ENCODE measurements around the gene ARVCF. TPM values are rescaled to one million over a fixed set of nuclear protein-coding genes. Genes with fewer than 3 reads are reported as not detected.
"Not testable (repeated sequence)": the region's sequence is repeated elsewhere in the genome, so short reads cannot be mapped to it uniquely, and the experiment has no call there.

ARVCF gene
- total RNA-seq, 1 experiment from 2014 or later, result 3.8 TPM

DNA sequence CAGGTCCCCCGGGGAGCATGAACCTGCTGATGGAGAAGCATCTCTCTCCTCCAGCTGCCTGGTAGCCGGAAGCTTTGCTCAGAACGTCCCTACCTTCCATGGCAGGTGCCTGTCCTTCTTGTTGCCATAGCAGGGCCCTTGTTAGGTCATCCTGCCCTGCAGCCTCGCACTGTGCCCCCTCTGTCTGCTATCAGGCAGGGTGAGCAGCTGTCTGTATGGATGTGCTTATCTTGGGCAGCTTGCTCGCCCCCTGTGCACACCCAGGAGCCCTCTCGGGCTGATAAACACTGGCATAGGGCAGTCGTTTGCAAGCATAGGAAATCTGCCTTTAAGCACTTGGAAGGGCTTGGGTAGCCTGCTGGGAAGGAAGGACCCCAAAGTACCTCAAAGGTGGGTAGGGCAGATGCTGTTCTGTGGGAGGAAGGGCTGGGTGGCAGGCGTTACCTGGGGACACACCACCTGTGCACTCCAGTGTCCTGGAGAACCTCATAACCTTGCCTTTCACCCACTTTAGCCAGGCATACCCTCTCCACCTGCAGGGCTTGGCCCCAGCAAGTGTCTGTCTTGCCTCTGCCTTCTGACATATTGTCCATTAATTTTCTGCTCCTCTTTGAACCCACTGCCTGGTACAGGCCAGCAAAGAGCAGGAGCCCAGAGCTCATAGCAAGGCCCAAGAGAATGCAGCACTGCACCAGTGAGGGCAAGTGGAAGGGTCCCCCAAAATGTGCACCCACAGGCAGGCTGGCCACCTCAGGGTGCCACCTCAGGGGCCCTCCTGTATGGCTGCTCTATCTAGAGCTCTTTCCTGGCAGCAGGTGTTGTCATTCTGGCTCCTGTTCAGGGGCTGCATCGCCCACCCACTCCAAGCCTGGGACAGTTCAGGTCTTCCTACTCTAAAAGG lies 83.0 kb downstream of the ARVCF start:
- Histone ChIP-seq H3K4me3 (no peak overlapping the region), H3K9me3 (peaks cover 2% of the 10 kb centered on the region; the same call in 1 of the 2 replicates), H3K27me3 (no peaks in the 10 kb centered on the region), H3K36me3 (peaks cover 3% of the 10 kb centered on the region; the same call in 1 of the 2 replicates)
- DNase-seq, result no peak

DNA sequence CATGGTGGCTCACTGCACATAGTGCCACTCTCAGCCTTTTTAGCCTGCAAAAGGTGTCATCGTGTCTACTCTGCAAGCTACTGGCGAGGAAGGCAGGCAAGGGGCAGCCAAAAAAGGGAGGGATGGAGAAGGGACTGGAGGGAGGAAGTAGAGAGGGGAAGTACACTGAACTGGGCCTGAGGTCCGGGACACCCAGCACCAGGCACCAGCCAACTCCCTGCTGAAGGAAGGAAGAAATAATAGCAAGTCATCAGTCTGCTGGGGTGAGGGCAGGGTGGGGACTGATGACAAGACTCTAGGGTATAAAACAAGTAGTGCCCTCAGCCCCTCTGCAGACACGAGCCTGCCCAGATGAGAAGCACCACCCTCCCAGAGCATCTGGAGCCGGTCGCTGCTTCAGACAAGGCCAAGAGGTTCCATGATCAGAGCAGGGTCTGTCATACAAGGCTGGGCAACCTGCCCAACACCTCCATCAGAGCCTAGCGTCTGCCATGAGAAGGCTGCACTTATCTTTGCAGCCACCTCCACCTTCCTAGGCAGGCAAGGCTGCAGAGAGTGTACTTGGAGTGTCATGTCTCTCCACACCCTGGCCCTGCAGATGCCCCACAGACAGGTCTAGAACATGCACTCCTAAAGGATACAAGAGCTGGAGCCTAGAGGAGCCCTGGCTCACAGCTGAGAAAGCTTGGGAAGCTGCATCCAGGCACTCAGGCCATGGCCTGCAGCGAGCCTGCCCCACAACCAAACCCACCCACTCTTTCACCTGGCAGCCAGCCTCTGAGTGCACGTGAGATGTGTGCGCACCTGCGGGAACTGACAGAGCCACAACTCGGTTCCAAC lies 84.0 kb downstream of the ARVCF start:
- DNase-seq, result no peak
- Histone ChIP-seq H3K27me3 (no peaks in the 10 kb centered on the region), H3K36me3 (peaks cover 3% of the 10 kb centered on the region; the same call in 1 of the 2 replicates), H3K9me3 (peaks cover 2% of the 10 kb centered on the region; the same call in 1 of the 2 replicates), H3K4me3 (no peak overlapping the region)

DNA sequence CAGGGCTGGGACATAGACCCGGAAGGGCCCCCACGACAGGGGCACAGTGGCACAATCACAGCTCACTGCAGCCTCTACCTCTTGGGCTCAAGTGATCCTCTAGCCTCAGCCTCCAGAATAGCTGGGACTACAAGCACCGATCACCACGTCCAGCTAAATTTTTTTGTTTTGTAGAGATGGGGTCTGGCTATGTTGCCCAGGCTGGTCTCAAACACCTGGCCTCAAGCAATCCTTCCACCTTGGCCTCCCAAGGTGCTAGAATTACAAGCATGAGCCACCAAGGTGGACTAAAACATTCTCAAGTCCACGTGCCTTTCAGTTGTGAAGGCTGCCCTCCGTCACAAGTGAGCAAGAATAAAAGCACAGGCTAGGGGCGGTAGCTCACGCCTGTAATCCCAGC lies 85.1 kb downstream of the ARVCF start:
- no peaks in the 10 kb centered on the region for H3K27me3 ChIP-seq
- H3K4me3 ChIP-seq, result no peak overlapping the region
- no peak for DNase-seq
- H3K36me3 ChIP-seq, result peaks cover 3% of the 10 kb centered on the region; the same call in 1 of the 2 replicates
- H3K9me3 ChIP-seq, result peaks cover 2% of the 10 kb centered on the region; the same call in 1 of the 2 replicates

DNA sequence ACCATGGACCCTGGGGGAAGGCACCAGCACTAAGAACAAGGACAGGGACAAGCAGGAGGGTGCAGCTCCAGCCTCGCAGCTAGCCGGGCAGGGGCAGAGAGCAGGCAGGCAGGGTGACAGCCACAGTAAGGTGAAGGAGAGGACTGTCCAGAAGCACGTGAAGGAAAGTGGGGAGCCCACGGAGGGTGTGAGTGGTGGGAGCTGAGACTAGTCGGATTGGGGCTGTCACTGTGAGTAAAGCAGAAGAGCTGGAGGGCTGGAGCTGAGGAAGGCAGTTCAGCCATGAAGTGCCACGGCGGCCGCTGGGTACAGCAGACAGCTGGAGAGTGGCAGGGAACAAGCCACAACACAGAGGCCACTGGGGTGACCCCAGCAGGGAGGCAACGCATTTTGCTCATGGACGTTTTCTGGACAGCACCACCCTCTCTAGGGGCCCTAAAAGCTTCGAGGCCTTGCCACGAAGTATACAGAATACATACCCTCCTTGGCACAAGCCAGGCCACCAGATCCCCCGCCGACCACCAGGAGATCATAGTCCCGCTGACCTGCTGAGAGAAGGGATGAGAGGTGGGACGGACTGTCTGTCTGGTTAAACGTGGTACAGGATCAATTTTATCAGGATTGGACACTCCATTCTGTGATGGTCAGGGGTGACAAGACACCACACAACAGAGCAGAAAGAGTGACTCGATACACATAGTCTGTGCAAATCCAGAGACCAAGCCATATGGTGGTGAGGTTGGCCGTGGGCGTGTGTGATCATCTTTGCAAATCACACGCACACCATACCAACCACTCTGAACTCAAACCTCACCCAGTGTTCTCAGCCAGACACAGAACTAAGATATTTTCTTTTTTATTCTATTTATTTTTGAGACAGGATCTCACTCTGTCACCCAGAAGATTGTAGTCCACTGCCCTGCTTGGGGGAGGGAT lies 85.8 kb downstream of the ARVCF start:
- Histone ChIP-seq H3K9me3 (peaks cover 2% of the 10 kb centered on the region; the same call in 1 of the 2 replicates), H3K27me3 (no peaks in the 10 kb centered on the region), H3K4me3 (no peak overlapping the region), H3K36me3 (peaks cover 3% of the 10 kb centered on the region; the same call in 1 of the 2 replicates)
- DNase-seq, result no peak

DNA sequence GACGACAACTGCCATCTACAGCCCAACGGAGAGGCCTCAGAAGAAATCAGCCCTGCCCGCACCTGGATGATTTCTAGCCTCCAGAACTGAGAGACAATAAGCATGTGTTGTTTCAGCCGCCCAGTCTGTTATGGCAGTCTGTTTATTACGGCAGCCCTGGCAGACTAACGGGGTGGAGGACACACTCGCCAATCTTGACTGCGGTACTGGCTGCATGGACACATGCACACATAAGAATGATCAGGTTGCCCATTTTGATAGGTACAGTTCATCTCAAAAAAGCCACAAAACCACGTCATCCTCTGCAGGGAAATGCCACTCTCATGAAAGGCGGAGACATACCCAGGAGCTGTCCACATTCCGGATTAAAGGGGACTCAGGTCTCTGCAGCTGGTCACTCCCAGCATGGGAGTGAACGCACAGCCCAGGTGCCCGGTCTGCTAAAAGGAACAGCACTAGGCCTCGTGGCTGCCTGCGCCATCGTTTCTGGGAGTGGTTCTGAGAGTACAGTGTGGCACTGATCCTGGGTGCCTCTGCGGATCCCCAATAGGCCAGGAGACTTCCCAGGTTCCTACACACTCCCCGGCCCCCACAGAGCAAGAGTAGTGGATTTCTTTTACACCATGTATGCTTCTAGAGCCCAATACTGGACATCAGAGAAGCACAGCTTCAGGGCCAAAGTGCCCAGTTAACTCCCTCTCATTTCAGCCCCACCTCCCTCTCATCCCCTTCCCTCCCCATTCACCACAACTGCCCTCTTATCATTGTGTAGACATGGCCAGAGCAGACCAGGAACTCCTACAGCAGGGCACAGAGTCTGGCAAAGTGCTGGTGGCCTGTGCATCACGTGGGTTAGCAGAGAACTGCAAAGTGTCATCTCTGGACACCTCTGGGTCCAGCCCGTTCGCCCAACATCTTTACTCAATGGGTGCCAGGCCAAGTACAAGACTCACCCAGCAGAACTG lies 86.8 kb downstream of the ARVCF start:
- H3K36me3 ChIP-seq, result no peaks in the 10 kb centered on the region
- no peaks in the 10 kb centered on the region for H3K9me3 ChIP-seq
- H3K27me3 ChIP-seq, result no peaks in the 10 kb centered on the region
- DNase-seq, result no peak
- no peak overlapping the region for H3K4me3 ChIP-seq

DNA sequence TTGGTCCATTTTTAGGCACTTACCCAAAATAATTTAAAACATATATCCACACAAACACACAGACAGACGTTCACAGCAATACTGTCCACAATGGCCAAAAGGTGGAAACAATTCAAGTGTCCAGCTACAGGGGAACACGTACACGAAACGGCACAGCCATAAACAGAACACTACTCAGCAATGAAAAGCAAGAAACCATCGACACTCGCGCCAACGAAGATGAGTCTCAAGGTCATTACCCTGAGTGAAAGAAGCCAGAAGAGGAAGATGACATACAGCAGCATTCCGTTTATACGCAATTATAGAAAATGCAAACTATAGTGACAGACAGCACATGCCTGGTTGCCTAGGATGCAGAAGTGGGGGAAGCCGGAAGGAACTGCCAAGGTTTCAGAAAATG lies 88.4 kb downstream of the ARVCF start:
- H3K4me3 ChIP-seq, result no peak overlapping the region
- no peaks in the 10 kb centered on the region for H3K27me3 ChIP-seq
- H3K36me3 ChIP-seq, result no peaks in the 10 kb centered on the region
- no peaks in the 10 kb centered on the region for H3K9me3 ChIP-seq
- DNase-seq, result no peak

DNA sequence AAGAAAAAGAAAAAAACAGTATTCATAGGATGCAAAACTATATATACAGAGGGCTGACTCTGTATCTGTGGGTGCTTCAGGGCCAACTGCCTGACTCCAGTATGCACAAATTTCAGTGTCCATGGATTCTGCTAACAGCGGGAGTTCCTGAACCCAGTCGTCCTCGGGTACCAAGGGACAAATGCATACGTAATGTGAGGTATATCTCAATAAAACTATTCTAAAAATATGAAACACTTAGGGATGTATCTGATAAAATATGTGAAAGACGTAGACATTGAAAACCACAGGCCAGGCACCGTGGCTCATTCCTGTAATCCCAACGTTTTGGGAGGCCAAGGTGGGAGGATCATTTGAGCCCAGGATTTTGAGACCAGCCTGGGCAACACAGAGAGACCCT lies 88.9 kb downstream of the ARVCF start:
- Histone ChIP-seq H3K9me3 (no peaks in the 10 kb centered on the region), H3K4me3 (no peak overlapping the region), H3K36me3 (no peaks in the 10 kb centered on the region), H3K27me3 (no peaks in the 10 kb centered on the region)
- no peak for DNase-seq

DNA sequence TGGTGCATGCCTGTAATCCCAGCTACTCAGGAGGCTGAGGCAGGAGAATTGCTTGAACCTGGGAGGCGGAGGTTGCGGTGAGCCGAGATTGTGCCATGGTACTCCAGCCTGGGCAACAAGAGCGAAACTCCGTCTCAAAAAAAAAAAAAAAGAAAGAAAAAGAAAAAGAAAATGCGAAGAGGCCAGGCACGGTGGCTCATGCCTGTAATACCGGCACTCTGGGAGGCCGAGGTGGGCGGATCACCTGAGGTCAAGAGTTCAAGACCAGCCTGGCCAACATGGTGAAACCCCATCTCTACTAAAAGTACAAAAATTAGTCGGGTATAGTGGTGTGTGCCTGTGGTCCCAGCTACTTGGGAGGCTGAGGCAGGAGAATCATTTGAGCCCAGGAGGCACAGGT lies 90.6 kb downstream of the ARVCF start:
- not testable (repeated sequence) for H3K9me3 ChIP-seq, H3K36me3 ChIP-seq, H3K27me3 ChIP-seq, H3K4me3 ChIP-seq, DNase-seq

DNA sequence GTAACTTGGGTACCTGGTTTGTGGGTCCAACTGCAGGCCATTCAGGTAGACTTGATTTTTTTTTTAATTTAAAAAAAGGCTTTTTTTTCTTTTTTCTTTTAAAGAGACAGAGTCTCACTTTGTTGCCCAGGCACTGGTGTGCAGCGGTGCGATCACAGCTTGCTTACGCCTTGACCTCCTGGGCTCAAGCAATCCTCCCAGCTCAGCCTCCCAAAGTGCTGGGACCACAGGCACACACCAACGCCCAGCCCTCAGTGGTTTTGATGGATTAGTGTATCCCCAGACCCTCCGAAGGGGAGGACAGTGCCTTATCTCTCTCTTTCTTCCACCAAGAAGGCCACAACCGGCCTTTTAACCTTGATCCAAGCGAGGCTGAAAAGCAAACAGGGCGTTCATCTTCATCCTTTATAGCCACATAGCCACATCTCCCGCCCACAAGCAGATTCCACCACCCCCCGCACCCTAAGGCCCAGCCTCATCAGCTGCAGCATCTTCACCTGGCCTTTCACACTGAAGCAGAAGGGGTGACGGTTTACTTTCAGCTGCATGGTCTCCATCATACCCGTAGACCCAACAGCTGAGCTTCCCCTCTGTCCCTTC lies 92.6 kb downstream of the ARVCF start:
- DNase-seq, result no peak
- Histone ChIP-seq H3K4me3 (no peak overlapping the region), H3K36me3 (no peaks in the 10 kb centered on the region), H3K27me3 (no peaks in the 10 kb centered on the region), H3K9me3 (no peaks in the 10 kb centered on the region)

DNA sequence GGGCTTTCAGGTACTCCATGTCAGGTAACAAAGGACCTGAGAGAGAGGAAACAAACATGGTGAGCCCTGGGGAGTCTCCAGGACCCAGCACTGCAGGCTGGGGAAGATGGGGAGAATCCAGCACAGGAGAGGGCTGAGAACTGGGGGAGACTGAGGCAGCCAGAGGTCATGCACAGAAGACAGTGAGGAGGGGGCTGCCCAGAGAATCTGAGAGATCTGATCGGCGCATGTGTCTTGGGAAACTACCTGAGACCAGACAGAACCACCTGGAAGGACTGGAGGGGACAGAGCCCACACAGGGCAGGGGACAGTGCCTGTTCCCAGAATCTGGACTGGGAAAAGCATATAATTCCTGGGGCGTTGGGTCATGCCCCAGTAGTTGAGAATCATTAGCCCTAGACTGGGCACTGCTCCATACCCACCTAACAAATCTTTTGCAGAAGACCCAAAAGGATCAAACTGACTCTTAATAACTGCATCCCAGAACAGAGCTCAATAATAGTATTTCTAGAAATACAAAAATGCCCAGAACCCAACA lies 95.0 kb downstream of the ARVCF start:
- Histone ChIP-seq H3K27me3 (no peaks in the 10 kb centered on the region), H3K9me3 (no peaks in the 10 kb centered on the region), H3K4me3 (no peak overlapping the region), H3K36me3 (no peaks in the 10 kb centered on the region)
- no peak for DNase-seq

Other genes with a start within 250 kb of the ARVCF start
- gene GNB1L, start 161.9 kb downstream of the ARVCF start, total RNA-seq (2014; rRNA removed; shearing (Covaris generic); ENCODE audit: low replicate concordance), result 10.3 and 25.2 TPM in 2 replicates
- 3.7 and 7.2 TPM in 2 replicates for gene RTL10, start 161.9 kb downstream of the ARVCF start, total RNA-seq (2014; rRNA removed; shearing (Covaris generic); ENCODE audit: low replicate concordance)
- gene COMT, start 75.1 kb downstream of the ARVCF start, total RNA-seq (2014; rRNA removed; shearing (Covaris generic); ENCODE audit: low replicate concordance), result 178 and 263 TPM in 2 replicates
- 52.7 and 61.8 TPM in 2 replicates for gene TXNRD2, start 75.0 kb downstream of the ARVCF start, total RNA-seq (2014; rRNA removed; shearing (Covaris generic); ENCODE audit: low replicate concordance)
- 21.0 and 54.2 TPM in 2 replicates for gene TANGO2, start 4.3 kb upstream of the ARVCF start, total RNA-seq (2014; rRNA removed; shearing (Covaris generic); ENCODE audit: low replicate concordance)
- 16.3 and 31.0 TPM in 2 replicates for gene DGCR8, start 63.4 kb upstream of the ARVCF start, total RNA-seq (2014; rRNA removed; shearing (Covaris generic); ENCODE audit: low replicate concordance)
- 841 and 1,160 TPM in 2 replicates for gene RANBP1, start 99.3 kb upstream of the ARVCF start, total RNA-seq (2014; rRNA removed; shearing (Covaris generic); ENCODE audit: low replicate concordance)
- 39.4 and 43.4 TPM in 2 replicates for gene TRMT2A, start 100.4 kb upstream of the ARVCF start, total RNA-seq (2014; rRNA removed; shearing (Covaris generic); ENCODE audit: low replicate concordance)
- gene ZDHHC8, start 115.0 kb upstream of the ARVCF start, total RNA-seq (2014; rRNA removed; shearing (Covaris generic); ENCODE audit: low replicate concordance), result 1.4 and 9.6 TPM in 2 replicates
- gene CCDC188, start 134.2 kb upstream of the ARVCF start, total RNA-seq (2014; rRNA removed; shearing (Covaris generic); ENCODE audit: low replicate concordance), result not detected in 2 replicates